ENCODE measurements around the gene PPA2. TPM values are rescaled to one million over a fixed set of nuclear protein-coding genes. Genes with fewer than 3 reads are reported as not detected.

PPA2 gene
- total RNA-seq, 1 donor from 2014 or later, result 58.5 TPM

- no peak for ATAC-seq
- DNase-seq (ENCODE audit: low spot score), result no peak
Measured at GRCh38 chr4:105343146-105343931, 130.5 kb downstream of the PPA2 start.

GRCh38 chr4:105329081-105329480 lies 144.8 kb downstream of the PPA2 start:
- no peak for ATAC-seq
- DNase-seq (ENCODE audit: low spot score), result no peak

GRCh38 chr4:105327956-105328355 lies 145.9 kb downstream of the PPA2 start:
- ATAC-seq (no peak), DNase-seq (ENCODE audit: low spot score) (no peak)

- DNase-seq (ENCODE audit: low spot score) (no peak), ATAC-seq (no peak)
Measured at GRCh38 chr4:105327222-105327621, 146.6 kb downstream of the PPA2 start.

Other genes with a start within 250 kb of the PPA2 start
- 0.23 TPM for gene ARHGEF38, start 78.6 kb upstream of the PPA2 start, total RNA-seq
- 8.3 TPM for gene INTS12, start 234.6 kb upstream of the PPA2 start, total RNA-seq
- gene GSTCD, start 234.7 kb upstream of the PPA2 start, total RNA-seq, result 4.5 TPM